H1 (cell line): ENCODE results near the gene RIMBP2. TPM values are rescaled to one million over a fixed set of nuclear protein-coding genes. Genes with fewer than 3 reads are reported as not detected.

Experiments
- CTCF ChIA-PET: fragments of 300-600 bp; sonication (Branson Sonifier 250); formaldehyde crosslinking; loops from one replicate; lab custom pipeline; 2021; ENCODE audit not compliant: partially characterized antibody; lab: Charles Lee
- POLR2A ChIA-PET: fragments of 300-600 bp; sonication (Branson Sonifier 250); formaldehyde crosslinking; loops from one replicate; lab custom pipeline; 2021; ENCODE audit warnings: inconsistent platforms; ENCODE audit not compliant: partially characterized antibody; lab: Charles Lee
- DNase-seq, 2 experiments: peaks; one replicate each; pipeline versions ENCODE4 v3.0.0 to v3.0.0-alpha.2; 2010 to 2022; ENCODE audit warnings: low spot score in 2 of 2, low read depth in 1 of 2, mixed read lengths in 1 of 2
- FAIRE-seq: peaks from 2 replicates; lab custom pipeline; 2011; peaks lifted over from hg19 to GRCh38; lab: Jason Lieb, UNC
- H2AFZ ChIP-seq: 2 replicates; pipeline ENCODE4 v1.8.1; 2012; ENCODE audit warnings: low read length, inconsistent platforms
- H2AK5ac ChIP-seq: 2 replicates; pipeline ENCODE4 v1.6.1; 2013; ENCODE audit warnings: low read depth, low read length
- H2BK120ac ChIP-seq: replicated peaks from 2 replicates; pipeline ENCODE3; 2013; ENCODE audit warnings: low read depth, low read length, inconsistent platforms
- H2BK12ac ChIP-seq: 2 replicates; pipeline ENCODE4 v1.6.1; 2013; ENCODE audit warnings: low read depth, low read length
- H2BK15ac ChIP-seq: 2 replicates; pipeline ENCODE4 v1.6.1; 2013; ENCODE audit warnings: low read length
- H2BK20ac ChIP-seq: 2 replicates; pipeline ENCODE4 v1.6.1; 2013; ENCODE audit warnings: low read length
- H2BK5ac ChIP-seq: 2 replicates; pipeline ENCODE4 v1.6.1; 2013; ENCODE audit warnings: low read depth, low read length
- H3K14ac ChIP-seq: 2 replicates; pipeline ENCODE4 v1.6.1; 2013; ENCODE audit warnings: inconsistent platforms; ENCODE audit not compliant: insufficient read length
- H3K18ac ChIP-seq: 2 replicates; pipeline ENCODE4 v1.6.1; 2013; ENCODE audit warnings: low read length; ENCODE audit errors: extremely low read depth
- H3K23ac ChIP-seq: 2 replicates; pipeline ENCODE4 v1.6.1; 2013; ENCODE audit warnings: inconsistent platforms; ENCODE audit not compliant: insufficient read length
- H3K23me2 ChIP-seq: 2 replicates; pipeline ENCODE4 v1.6.1; 2013; ENCODE audit warnings: low read depth, low read length
- H3K27ac ChIP-seq: 2 replicates; pipeline ENCODE4 v1.6.1; 2011; ENCODE audit warnings: low read depth, low read length, inconsistent platforms
- H3K27me3 ChIP-seq, 4 experiments: replicated peaks in 1 of 4; 1 replicate in 1 of 4; 2 replicates in 3 of 4; pipeline versions ENCODE4 v1.6.1 to v1.8.1; 2011 to 2013; ENCODE audit warnings: low read length in 3 of 4, mild to moderate bottlenecking in 3 of 4, inconsistent platforms in 2 of 4, mixed read lengths in 2 of 4, moderate library complexity in 1 of 4; ENCODE audit not compliant: control insufficient read depth in 3 of 4, insufficient read depth in 3 of 4; ENCODE audit errors: extremely low read depth in 1 of 4
- H3K36me3 ChIP-seq, 4 experiments: 2 replicates each; pipeline versions ENCODE4 v1.6.1 to v1.8.1; 2011 to 2013; ENCODE audit warnings: mild to moderate bottlenecking in 4 of 4, low read length in 3 of 4, moderate library complexity in 2 of 4, control low read depth in 1 of 4, inconsistent platforms in 1 of 4; ENCODE audit not compliant: insufficient read depth in 4 of 4, control insufficient read depth in 2 of 4
- H3K4ac ChIP-seq: replicated peaks from 2 replicates; pipeline ENCODE3; 2013; ENCODE audit warnings: low read length, low read depth, mixed read lengths, inconsistent platforms; ENCODE audit not compliant: insufficient read length
- H3K4me1 ChIP-seq, 4 experiments: replicated peaks in 1 of 4; 1 replicate in 1 of 4; 2 replicates in 3 of 4; pipeline versions ENCODE4 v1.6.1 to v1.8.1; 2011 to 2013; ENCODE audit warnings: low read length in 3 of 4, inconsistent platforms in 2 of 4, mixed read lengths in 1 of 4; ENCODE audit not compliant: insufficient read depth in 4 of 4, control insufficient read depth in 3 of 4
- H3K4me2 ChIP-seq, 2 experiments: 2 replicates each; pipeline versions ENCODE4 v1.6.1 to v1.8.1; 2011 to 2013; ENCODE audit warnings: low read depth in 2 of 2, low read length in 2 of 2, control low read depth in 1 of 2, inconsistent platforms in 1 of 2, mild to moderate bottlenecking in 1 of 2; ENCODE audit not compliant: insufficient read depth in 1 of 2
- H3K4me3 ChIP-seq, 4 experiments: fragments of 200-600, 300-600 bp in 1 of 4; sonication (generic), shearing (Covaris generic), sonication (Bioruptor Twin) in 1 of 4; 2 replicates each; pipeline versions ENCODE4 v1.5.1 to v1.8.1; 2011 to 2016; ENCODE audit warnings: low read length in 4 of 4, low read depth in 3 of 4, control low read depth in 2 of 4, inconsistent platforms in 2 of 4, mild to moderate bottlenecking in 2 of 4, mixed read lengths in 1 of 4, moderate library complexity in 1 of 4; ENCODE audit not compliant: insufficient read depth in 2 of 4; ENCODE audit errors: extremely low read depth in 1 of 4
- H3K56ac ChIP-seq: replicated peaks from 2 replicates; pipeline ENCODE3; 2013; ENCODE audit warnings: low read depth, mild to moderate bottlenecking, mixed read lengths, low read length, inconsistent platforms; ENCODE audit not compliant: insufficient read length
- H3K79me1 ChIP-seq: 2 replicates; pipeline ENCODE4 v1.6.1; 2013; ENCODE audit warnings: low read depth, low read length, control low read depth
- H3K79me2 ChIP-seq, 2 experiments: 2 replicates each; pipeline versions ENCODE4 v1.6.1 to v1.8.1; 2012 to 2013; ENCODE audit warnings: low read length in 2 of 2, mild to moderate bottlenecking in 2 of 2, inconsistent platforms in 1 of 2; ENCODE audit not compliant: insufficient read depth in 2 of 2, control insufficient read depth in 1 of 2
- H3K9ac ChIP-seq, 4 experiments: replicated peaks in 1 of 4; 1 replicate in 1 of 4; 2 replicates in 3 of 4; pipeline versions ENCODE4 v1.6.1 to v1.8.1; 2011 to 2013; ENCODE audit warnings: low read depth in 3 of 4, low read length in 3 of 4, control low read depth in 2 of 4, mild to moderate bottlenecking in 2 of 4, moderate library complexity in 2 of 4, inconsistent platforms in 1 of 4; ENCODE audit errors: extremely low read depth in 1 of 4
- H3K9me3 ChIP-seq, 2 experiments: 2 replicates each; pipeline versions ENCODE4 v1.6.1 to v1.8.1; 2012 to 2013; ENCODE audit warnings: mild to moderate bottlenecking in 2 of 2, moderate library complexity in 2 of 2, control low read depth in 1 of 2, inconsistent platforms in 1 of 2, low read depth in 1 of 2, low read length in 1 of 2, mixed read lengths in 1 of 2; ENCODE audit not compliant: insufficient read depth in 2 of 2
- H4K20me1 ChIP-seq, 2 experiments: replicated peaks in 1 of 2; 2 replicates each; pipeline versions ENCODE3 to v1.8.1; 2011 to 2013; ENCODE audit warnings: inconsistent platforms in 2 of 2, low read length in 2 of 2, mild to moderate bottlenecking in 1 of 2; ENCODE audit not compliant: insufficient read depth in 2 of 2, control insufficient read depth in 1 of 2
- H4K5ac ChIP-seq: 2 replicates; pipeline ENCODE4 v1.6.1; 2013; ENCODE audit warnings: low read length, low read depth, mixed read lengths, inconsistent platforms; ENCODE audit not compliant: insufficient read length
- H4K8ac ChIP-seq: 2 replicates; pipeline ENCODE4 v1.8.0; 2013; ENCODE audit warnings: mild to moderate bottlenecking, moderate library complexity, low read length, inconsistent platforms; ENCODE audit not compliant: insufficient read depth; ENCODE audit errors: extremely low read depth
- H4K91ac ChIP-seq: replicated peaks from 2 replicates; pipeline ENCODE3; 2013; ENCODE audit warnings: low read length, mixed read lengths, inconsistent platforms; ENCODE audit not compliant: insufficient read length
- KDM5A ChIP-seq: fragments of 200-600 bp; IDR thresholded peaks from 2 replicates; pipeline ENCODE4 v1.7.1; 2012; ENCODE audit warnings: mild to moderate bottlenecking, low read length, inconsistent platforms, mixed read lengths
- RNF2 ChIP-seq: fragments of 200-900, 300-1000 bp; sonication (generic); IDR thresholded peaks from 2 replicates; pipeline ENCODE4 v1.7.1; 2016; ENCODE audit warnings: borderline replicate concordance, low read depth, mild to moderate bottlenecking, antibody characterized with exemption, low read length; ENCODE audit not compliant: poor library complexity, severe bottlenecking; ENCODE audit errors: missing control alignments
- ZNF274 ChIP-seq: IDR thresholded peaks from 2 replicates; pipeline ENCODE4 v1.7.0; 2012; ENCODE audit warnings: low read length, borderline replicate concordance; ENCODE audit errors: extremely low read depth
- WGBS, 2 experiments: shearing (Covaris generic) in 1 of 2; methylation state at CpG; one replicate each; pipeline versions ENCODE4 v1.1.6 to v1.1.7; 2013 to 2015; ENCODE audit warnings: low lambda C conversion rate in 2 of 2, mixed read lengths in 2 of 2, inconsistent platforms in 1 of 2, low coverage in 1 of 2, missing lambda C conversion rate in 1 of 2; ENCODE audit not compliant: insufficient replicate concordance in 2 of 2, insufficient coverage in 1 of 2, insufficient read length in 1 of 2; ENCODE audit errors: extremely low coverage in 1 of 2, missing lambda C conversion rate in 1 of 2; 5-methylcytosine and 5-hydroxymethylcytosine counted together
- polyA plus RNA-seq, 7 experiments: library from polyadenylated mRNA; depleted of rRNA in 3 of 7; stranded (reverse) in 5 of 7; unstranded in 2 of 7; fragments of >200 nt in 5 of 7; fragments of 200-250 nt in 2 of 7; gene quantifications; 1 replicate in 5 of 7; 2 replicates in 1 of 7; 4 replicates in 1 of 7; pipeline versions ENCODE4 v1.2.1 to v1.2.3, GENCODE V29; 2011 to 2013; ENCODE audit warnings: missing spikeins in 2 of 7, mixed read lengths in 2 of 7
- total RNA-seq: library from RNA; stranded (reverse); fragmentation: NEBNext Ultra II Directional; extraction: Animal tissue kit (Norgen Biotek cat#: 25700); gene quantifications from 2 replicates; pipeline ENCODE4 v1.2.1, GENCODE V29; 2021

The RIMBP2 gene
- total and polyA plus RNA-seq, 2 of the 8 experiments (the other 6 are each of a cell fraction or from before 2014, with no cell fraction given): 0.18 to 0.65 TPM

GRCh38 chr12:130405332-130405731, 310.8 kb downstream of the RIMBP2 start:
- Histone ChIP-seq H3K18ac (no peak overlapping the region), H3K9ac (no peak overlapping the region), H3K9me3 (no peaks in the 10 kb centered on the region), H2BK5ac (no peak overlapping the region), H3K27ac (no peak overlapping the region), H4K91ac (no peak overlapping the region), H3K56ac (no peak overlapping the region), H3K79me2 (no peaks in the 10 kb centered on the region), H4K20me1 (no peaks in the 10 kb centered on the region), H4K8ac (no peak overlapping the region; the same call in 1 of the 2 replicates), H3K79me1 (no peaks in the 10 kb centered on the region), H3K4ac (no peak overlapping the region), H3K14ac (no peak overlapping the region), H3K4me2 (no peak overlapping the region), H2BK20ac (no peak overlapping the region), H3K23me2 (no peaks in the 10 kb centered on the region), H2BK12ac (no peak overlapping the region), H3K23ac (no peak overlapping the region), H4K5ac (no peak overlapping the region), H3K36me3 (no peaks in the 10 kb centered on the region), H3K4me1 (no peaks in the 10 kb centered on the region), H3K4me3 (no peak overlapping the region), H2AFZ (no peak overlapping the region), H2BK15ac (no peak overlapping the region), H3K27me3 (no peaks in the 10 kb centered on the region), H2BK120ac (no peak overlapping the region), H2AK5ac (no peak overlapping the region)
- no peak for TF ChIP-seq KDM5A
- no peak for TF ChIP-seq ZNF274
- no peak for TF ChIP-seq RNF2
- ChIA-PET CTCF (interaction anchor here (1.6 kb wide), 1 partner anchor 343 kb away, joined by 5 read pairs; no protein-coding TSS in a partner anchor), POLR2A (no interaction called here)
- peak in 1 of 2 experiments; percentile 53 for DNase-seq
- FAIRE-seq: no peak
- WGBS, 2 experiments: 77% methylated on average over 6 of the region's 7 CpGs; no CpG with 5 or more reads in 1 of the 2 experiments
